Esophagus squamous epithelium (tissue), 4 donors: ENCODE results near the gene PRUNE2.

Experiments used
- CTCF ChIP-seq, 6 experiments: fragments of 450-650 bp in 4 of 6; fragments of 200-600 bp in 2 of 6; sonication (generic) in 2 of 6; IDR thresholded peaks; one replicate each; pipeline ENCODE4 v1.5.1; 2016 to 2019; ENCODE audit warnings: antibody characterized with exemption in 6 of 6, mild to moderate bottlenecking in 4 of 6, moderate library complexity in 4 of 6
- POLR2A ChIP-seq, 4 donors: fragments of 450-650 bp; IDR thresholded peaks; one replicate each; pipeline ENCODE4 v1.6.1; 2017; ENCODE audit warnings: antibody characterized with exemption in 4 of 4, mild to moderate bottlenecking in 4 of 4, moderate library complexity in 3 of 4

- TF ChIP-seq CTCF (IDR thresholded peaks at IDR 0.05) (no peak), POLR2A (IDR thresholded peaks at IDR 0.05) (no peak)
Observed at GRCh38 chr9:76571743-76572146, 334.2 kb downstream of the PRUNE2 start.
